ENCODE measurements around the gene YBEY.

DNA sequence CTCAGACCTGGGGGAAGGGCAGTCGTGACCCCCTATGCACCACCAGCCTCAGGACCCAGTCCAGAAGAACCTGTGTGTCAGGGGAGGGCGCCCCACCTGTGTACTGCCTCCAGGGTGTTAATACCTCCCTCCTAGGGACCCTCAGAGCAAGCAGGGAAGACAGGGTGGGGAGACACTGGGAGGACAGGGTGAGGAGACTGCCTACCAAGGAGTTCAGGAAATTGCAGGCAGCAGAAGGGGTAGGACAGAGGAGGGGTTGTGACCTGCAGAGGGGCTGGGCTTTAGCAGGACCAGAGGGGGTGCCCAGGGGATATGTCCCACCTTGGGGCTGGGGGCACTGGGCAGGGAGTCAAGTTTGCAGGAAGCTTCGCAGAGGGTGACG, 32.3 kb downstream of the YBEY start:
- TF ChIP-seq POLR2A (IDR thresholded peaks at IDR 0.05; ENCODE audit: low read length) (no peak), GATA1 (IDR thresholded peaks at IDR 0.05; ENCODE audit: low read depth, low read length) (no peak)
